Measurements from ENCODE around the gene ARIH1. TPM values are rescaled to one million over a fixed set of nuclear protein-coding genes. Genes with fewer than 3 reads are reported as not detected.

The ARIH1 gene, protein sequence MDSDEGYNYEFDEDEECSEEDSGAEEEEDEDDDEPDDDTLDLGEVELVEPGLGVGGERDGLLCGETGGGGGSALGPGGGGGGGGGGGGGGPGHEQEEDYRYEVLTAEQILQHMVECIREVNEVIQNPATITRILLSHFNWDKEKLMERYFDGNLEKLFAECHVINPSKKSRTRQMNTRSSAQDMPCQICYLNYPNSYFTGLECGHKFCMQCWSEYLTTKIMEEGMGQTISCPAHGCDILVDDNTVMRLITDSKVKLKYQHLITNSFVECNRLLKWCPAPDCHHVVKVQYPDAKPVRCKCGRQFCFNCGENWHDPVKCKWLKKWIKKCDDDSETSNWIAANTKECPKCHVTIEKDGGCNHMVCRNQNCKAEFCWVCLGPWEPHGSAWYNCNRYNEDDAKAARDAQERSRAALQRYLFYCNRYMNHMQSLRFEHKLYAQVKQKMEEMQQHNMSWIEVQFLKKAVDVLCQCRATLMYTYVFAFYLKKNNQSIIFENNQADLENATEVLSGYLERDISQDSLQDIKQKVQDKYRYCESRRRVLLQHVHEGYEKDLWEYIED
- 44.0 to 79.2 TPM (median 75.2 TPM) in 5 replicates for total RNA-seq (2022; extraction: Qiagen RNA extraction)

DNA sequence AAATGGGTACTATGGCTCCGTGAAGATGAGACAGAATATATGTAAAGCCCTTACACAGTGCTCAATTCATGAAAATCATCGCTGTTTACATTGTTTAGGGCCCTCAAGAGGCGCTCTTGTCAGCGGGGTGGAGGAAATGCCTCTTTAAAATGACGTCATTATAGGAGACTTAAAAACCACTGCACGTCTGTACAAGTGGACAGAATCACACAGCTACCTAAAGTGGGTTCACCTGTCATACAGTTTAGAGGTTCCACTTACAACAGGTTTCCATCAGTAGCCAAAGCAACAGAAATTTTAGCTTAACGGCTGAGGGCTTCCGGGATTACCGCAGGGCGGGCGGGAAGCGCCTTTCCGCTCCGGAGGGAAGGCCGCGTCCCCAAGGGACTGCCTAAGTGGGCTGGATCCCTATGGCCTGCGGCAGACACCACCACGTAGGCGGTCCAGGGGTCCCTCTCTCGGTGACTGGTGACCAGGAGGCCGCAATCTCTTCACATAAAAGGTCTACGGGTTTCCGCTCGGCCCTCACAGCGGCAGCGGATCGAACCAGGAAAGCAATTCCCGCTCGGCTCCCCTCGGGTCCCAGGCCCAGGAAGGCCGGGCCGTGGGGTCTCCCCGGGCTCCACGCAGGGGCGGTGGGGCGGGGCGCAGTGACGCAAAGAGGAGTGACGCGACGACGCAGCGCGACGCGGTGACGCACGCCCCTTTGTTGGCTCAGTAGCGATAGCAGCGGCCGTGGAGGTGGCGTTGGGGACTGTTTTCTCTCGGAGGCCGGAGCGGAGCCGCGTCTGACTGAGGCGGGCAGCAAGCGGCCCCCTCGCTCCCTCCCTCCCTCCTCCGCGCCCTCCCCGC lies at the start of gene ARIH1:
ARIH1 (plus strand) TSS at position 717 of the 852 bp plus-strand sequence. CDS start 310 bp downstream, outside the sequence.

Other genes starting within 250 kb of the ARIH1 start
- gene PKM, start 243.1 kb upstream of the ARIH1 start, total RNA-seq (2022; extraction: Qiagen RNA extraction) = 3,058 to 3,449 TPM (median 3,170 TPM) in 5 replicates
- gene PARP6, start 201.8 kb upstream of the ARIH1 start, total RNA-seq (2022; extraction: Qiagen RNA extraction) = 49.4 to 64.1 TPM (median 61.7 TPM) in 5 replicates
- 0.10 to 0.20 TPM (median 0.13 TPM) in 5 replicates for gene CELF6, start 154.2 kb upstream of the ARIH1 start, total RNA-seq (2022; extraction: Qiagen RNA extraction)
- gene HEXA, start 98.3 kb upstream of the ARIH1 start, total RNA-seq (2022; extraction: Qiagen RNA extraction) = 140 to 164 TPM (median 150 TPM) in 5 replicates
- not detected in 5 replicates for gene TMEM202, start 76.0 kb upstream of the ARIH1 start, total RNA-seq (2022; extraction: Qiagen RNA extraction)
- 0.06 to 0.09 TPM in 2 of 5 replicates, not detected in the others for gene GOLGA6B, start 180.4 kb downstream of the ARIH1 start, total RNA-seq (2022; extraction: Qiagen RNA extraction)
- not detected in 5 replicates for gene HIGD2B, start 211.9 kb downstream of the ARIH1 start, total RNA-seq (2022; extraction: Qiagen RNA extraction)
- 16.1 to 21.6 TPM (median 16.7 TPM) in 5 replicates for gene BBS4, start 211.9 kb downstream of the ARIH1 start, total RNA-seq (2022; extraction: Qiagen RNA extraction)

All from A549 treated with Hydrocortisone at 1 μM for 4 hours (cell line).